HepG2 (cell line): ENCODE data around the gene TAS2R4. TPM values are rescaled to one million over a fixed set of nuclear protein-coding genes. Genes with fewer than 3 reads are reported as not detected.

Source experiments
- ARID2 ChIP-seq: sonication (generic); formaldehyde crosslinking; IDR thresholded peaks from 2 replicates; pipeline ENCODE4 v1.8.1; 2022; ENCODE audit warnings: mild to moderate bottlenecking, missing genetic modification reagents, borderline replicate concordance
- ERF ChIP-seq: IDR thresholded peaks from 2 replicates; pipeline ENCODE4 v1.6.1; 2018; ENCODE audit warnings: missing biosample characterization, missing genetic modification reagents
- GLMP ChIP-seq: sonication (generic); formaldehyde crosslinking; IDR thresholded peaks from 2 replicates; pipeline ENCODE4 v1.9.0; 2021; ENCODE audit warnings: missing genetic modification reagents, mild to moderate bottlenecking, borderline replicate concordance
- HCFC1 ChIP-seq: fragments of 150-350 bp; IDR thresholded peaks from 2 replicates; pipeline ENCODE4 v1.6.1; 2014; ENCODE audit warnings: low read depth, low read length
- HMG20B ChIP-seq: conservative IDR thresholded peaks from 2 replicates; pipeline ENCODE4 v1.6.1; 2016; ENCODE audit warnings: missing genetic modification reagents, missing compliant biosample characterization
- HMGXB4 ChIP-seq, 2 experiments: sonication (generic) in 1 of 2; formaldehyde crosslinking in 1 of 2; IDR thresholded peaks; 2 replicates each; pipeline versions ENCODE4 v1.4.0 to v1.6.1; 2018 to 2020; ENCODE audit warnings: missing genetic modification reagents in 2 of 2, borderline replicate concordance in 1 of 2, low read depth in 1 of 2, mild to moderate bottlenecking in 1 of 2, missing biosample characterization in 1 of 2
- KDM1A ChIP-seq: IDR thresholded peaks from 2 replicates; pipeline ENCODE4 v1.6.1; 2016; ENCODE audit warnings: missing compliant biosample characterization
- KDM6A ChIP-seq: IDR thresholded peaks from 2 replicates; pipeline ENCODE4 v1.6.1; 2016; ENCODE audit warnings: low read depth
- PHF20 ChIP-seq: sonication (generic); formaldehyde crosslinking; IDR thresholded peaks from 2 replicates; pipeline ENCODE4 v1.5.0; 2020; ENCODE audit warnings: mild to moderate bottlenecking, missing genetic modification reagents
- RXRA ChIP-seq: sonication (generic); formaldehyde crosslinking; IDR thresholded peaks from 2 replicates; pipeline ENCODE4 v1.5.1; 2020; ENCODE audit warnings: missing genetic modification reagents
- TOPORS ChIP-seq: sonication (generic); formaldehyde crosslinking; IDR thresholded peaks from 2 replicates; pipeline ENCODE4 v1.8.0; 2023; ENCODE audit warnings: mild to moderate bottlenecking, missing genetic modification reagents
- ZBTB20 ChIP-seq: sonication (generic); formaldehyde crosslinking; IDR thresholded peaks from 2 replicates; pipeline ENCODE4 v1.8.1; 2023; ENCODE audit warnings: missing genetic modification reagents, low read depth, mild to moderate bottlenecking, borderline replicate concordance
- ZNF264 ChIP-seq: sonication (generic); formaldehyde crosslinking; IDR thresholded peaks from 2 replicates; pipeline ENCODE4 v1.4.0; 2020; ENCODE audit warnings: missing genetic modification reagents
- ZNF329 ChIP-seq: sonication (generic); formaldehyde crosslinking; IDR thresholded peaks from 2 replicates; pipeline ENCODE4 v1.9.0; 2021; ENCODE audit warnings: low read depth, mild to moderate bottlenecking, missing genetic modification reagents
- ZNF552 ChIP-seq: sonication (generic); formaldehyde crosslinking; IDR thresholded peaks from 2 replicates; pipeline ENCODE4 v1.9.0; 2022; ENCODE audit warnings: missing genetic modification reagents, mild to moderate bottlenecking, borderline replicate concordance
- ZNF574 ChIP-seq: sonication (generic); formaldehyde crosslinking; IDR thresholded peaks from 2 replicates; pipeline ENCODE4 v1.4.0; 2020; ENCODE audit warnings: missing genetic modification reagents
- polyA plus RNA-seq, 8 experiments: library from polyadenylated mRNA; depleted of rRNA in 3 of 8; stranded (reverse) in 7 of 8; unstranded in 1 of 8; fragments of >200 nt; fragmentation: Illumina TruSeq in 4 of 8; extraction: Trizol in 4 of 8; gene quantifications; 2 replicates each; pipeline versions ENCODE4 v1.2.1 to v1.2.3, GENCODE V29; 2011 to 2016; ENCODE audit warnings: low read depth in 4 of 8, missing spikeins in 1 of 8, mixed read lengths in 1 of 8; ENCODE audit not compliant: insufficient read depth in 1 of 8
- total RNA-seq, 5 experiments: library from RNA; depleted of rRNA; stranded (reverse); fragments of >200 nt; fragmentation: Illumina TruSeq; extraction: Trizol; gene quantifications; 2 replicates each; pipeline ENCODE4 v1.2.3, GENCODE V29; 2016; ENCODE audit warnings: low read depth in 1 of 5
- TF ChIP-seq, protein P1 (sequence below): sonication (generic); formaldehyde crosslinking; IDR thresholded peaks from 2 replicates; pipeline ENCODE4 v1.4.0; 2020; ENCODE audit warnings: missing genetic modification reagents

Gene TAS2R4
- total and polyA plus RNA-seq, 2 of the 13 experiments (the other 11 are each of a cell fraction or from before 2014, with no cell fraction given), result 0.71 to 0.80 TPM

- TF ChIP-seq ZNF329 (CRISPR knock-in tag) (0 out of 2 replicates have a peak, but pooled peaks have one; percentile 36), HMGXB4 (CRISPR knock-in tag; IDR thresholded peaks at IDR 0.05; ENCODE audit: borderline replicate concordance in 1 of 2, low read depth in 1 of 2) (peak; percentile 97 to 98), HMG20B (CRISPR knock-in tag) (0 out of 2 replicates have a peak, but pooled peaks have one; percentile 28), ZNF552 (CRISPR knock-in tag) (no peak), ZNF264 (peak; percentile 92; the same call in 1 of the 2 replicates), HCFC1 (peak; percentile 85), GLMP (CRISPR knock-in tag) (no peak), ZBTB20 (CRISPR knock-in tag) (peak; percentile 93; the same call in 1 of the 2 replicates), ARID2 (peak; percentile 80), KDM6A (CRISPR knock-in tag) (peak; percentile 12; the same call in 1 of the 2 replicates), RXRA (CRISPR knock-in tag) (peak; percentile 65), ZNF574 (CRISPR knock-in tag) (peak; percentile 99), TOPORS (CRISPR knock-in tag) (peak; percentile 92), KDM1A (CRISPR knock-in tag) (no peak), ERF (CRISPR knock-in tag) (peak; percentile 94; the same call in 1 of the 2 replicates), PHF20 (CRISPR knock-in tag) (peak; percentile 99)
- TF ChIP-seq, protein P1, sequence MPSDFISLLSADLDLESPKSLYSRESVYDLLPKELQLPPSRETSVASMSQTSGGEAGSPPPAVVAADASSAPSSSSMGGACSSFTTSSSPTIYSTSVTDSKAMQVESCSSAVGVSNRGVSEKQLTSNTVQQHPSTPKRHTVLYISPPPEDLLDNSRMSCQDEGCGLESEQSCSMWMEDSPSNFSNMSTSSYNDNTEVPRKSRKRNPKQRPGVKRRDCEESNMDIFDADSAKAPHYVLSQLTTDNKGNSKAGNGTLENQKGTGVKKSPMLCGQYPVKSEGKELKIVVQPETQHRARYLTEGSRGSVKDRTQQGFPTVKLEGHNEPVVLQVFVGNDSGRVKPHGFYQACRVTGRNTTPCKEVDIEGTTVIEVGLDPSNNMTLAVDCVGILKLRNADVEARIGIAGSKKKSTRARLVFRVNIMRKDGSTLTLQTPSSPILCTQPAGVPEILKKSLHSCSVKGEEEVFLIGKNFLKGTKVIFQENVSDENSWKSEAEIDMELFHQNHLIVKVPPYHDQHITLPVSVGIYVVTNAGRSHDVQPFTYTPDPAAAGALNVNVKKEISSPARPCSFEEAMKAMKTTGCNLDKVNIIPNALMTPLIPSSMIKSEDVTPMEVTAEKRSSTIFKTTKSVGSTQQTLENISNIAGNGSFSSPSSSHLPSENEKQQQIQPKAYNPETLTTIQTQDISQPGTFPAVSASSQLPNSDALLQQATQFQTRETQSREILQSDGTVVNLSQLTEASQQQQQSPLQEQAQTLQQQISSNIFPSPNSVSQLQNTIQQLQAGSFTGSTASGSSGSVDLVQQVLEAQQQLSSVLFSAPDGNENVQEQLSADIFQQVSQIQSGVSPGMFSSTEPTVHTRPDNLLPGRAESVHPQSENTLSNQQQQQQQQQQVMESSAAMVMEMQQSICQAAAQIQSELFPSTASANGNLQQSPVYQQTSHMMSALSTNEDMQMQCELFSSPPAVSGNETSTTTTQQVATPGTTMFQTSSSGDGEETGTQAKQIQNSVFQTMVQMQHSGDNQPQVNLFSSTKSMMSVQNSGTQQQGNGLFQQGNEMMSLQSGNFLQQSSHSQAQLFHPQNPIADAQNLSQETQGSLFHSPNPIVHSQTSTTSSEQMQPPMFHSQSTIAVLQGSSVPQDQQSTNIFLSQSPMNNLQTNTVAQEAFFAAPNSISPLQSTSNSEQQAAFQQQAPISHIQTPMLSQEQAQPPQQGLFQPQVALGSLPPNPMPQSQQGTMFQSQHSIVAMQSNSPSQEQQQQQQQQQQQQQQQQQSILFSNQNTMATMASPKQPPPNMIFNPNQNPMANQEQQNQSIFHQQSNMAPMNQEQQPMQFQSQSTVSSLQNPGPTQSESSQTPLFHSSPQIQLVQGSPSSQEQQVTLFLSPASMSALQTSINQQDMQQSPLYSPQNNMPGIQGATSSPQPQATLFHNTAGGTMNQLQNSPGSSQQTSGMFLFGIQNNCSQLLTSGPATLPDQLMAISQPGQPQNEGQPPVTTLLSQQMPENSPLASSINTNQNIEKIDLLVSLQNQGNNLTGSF (CRISPR knock-in tag), result no peak
Observed at GRCh38 chr7:141737836-141738591, 38.5 kb upstream of the TAS2R4 start, which contains the start of gene SSBP1 (continued).
